HEK293 (cell line): ENCODE measurements around the gene CBR1.

ENCODE experiments used
- KLF16 ChIP-seq: fragments of 450-650 bp; formaldehyde crosslinking; IDR thresholded peaks from 2 replicates; pipeline ENCODE4 v1.5.1; 2017; ENCODE audit warnings: missing biosample characterization, missing genetic modification characterization
- ZNF664 ChIP-seq: fragments of 450-650 bp; formaldehyde crosslinking; IDR thresholded peaks from 2 replicates; pipeline ENCODE4 v1.5.1; 2016; ENCODE audit warnings: missing biosample characterization, missing genetic modification characterization
- TF ChIP-seq, protein P1 (sequence below): fragments of 450-650 bp; formaldehyde crosslinking; IDR thresholded peaks from 2 replicates; pipeline ENCODE4 v1.5.1; 2016; ENCODE audit warnings: missing biosample characterization, missing genetic modification characterization

DNA sequence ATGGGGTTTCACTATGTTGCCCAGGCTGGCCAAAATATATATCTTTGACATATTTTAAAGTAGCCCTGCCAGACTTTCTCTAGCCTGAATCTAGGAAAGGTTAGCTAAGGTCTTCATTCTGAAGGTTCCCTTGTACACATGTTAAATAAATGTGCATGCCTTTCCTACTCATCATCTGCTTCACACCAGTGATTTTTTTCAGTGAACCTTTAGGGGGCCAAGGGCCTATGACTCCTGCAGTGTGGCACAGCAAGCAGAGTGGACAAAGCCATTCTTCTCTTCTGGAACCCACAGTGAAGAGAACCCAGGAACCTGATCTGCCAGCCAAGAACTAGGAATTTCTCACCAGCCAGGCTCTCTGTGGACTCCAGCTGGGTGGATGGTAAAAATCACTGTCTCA is 22.9 kb downstream of the CBR1 start:
- TF ChIP-seq, protein P1, sequence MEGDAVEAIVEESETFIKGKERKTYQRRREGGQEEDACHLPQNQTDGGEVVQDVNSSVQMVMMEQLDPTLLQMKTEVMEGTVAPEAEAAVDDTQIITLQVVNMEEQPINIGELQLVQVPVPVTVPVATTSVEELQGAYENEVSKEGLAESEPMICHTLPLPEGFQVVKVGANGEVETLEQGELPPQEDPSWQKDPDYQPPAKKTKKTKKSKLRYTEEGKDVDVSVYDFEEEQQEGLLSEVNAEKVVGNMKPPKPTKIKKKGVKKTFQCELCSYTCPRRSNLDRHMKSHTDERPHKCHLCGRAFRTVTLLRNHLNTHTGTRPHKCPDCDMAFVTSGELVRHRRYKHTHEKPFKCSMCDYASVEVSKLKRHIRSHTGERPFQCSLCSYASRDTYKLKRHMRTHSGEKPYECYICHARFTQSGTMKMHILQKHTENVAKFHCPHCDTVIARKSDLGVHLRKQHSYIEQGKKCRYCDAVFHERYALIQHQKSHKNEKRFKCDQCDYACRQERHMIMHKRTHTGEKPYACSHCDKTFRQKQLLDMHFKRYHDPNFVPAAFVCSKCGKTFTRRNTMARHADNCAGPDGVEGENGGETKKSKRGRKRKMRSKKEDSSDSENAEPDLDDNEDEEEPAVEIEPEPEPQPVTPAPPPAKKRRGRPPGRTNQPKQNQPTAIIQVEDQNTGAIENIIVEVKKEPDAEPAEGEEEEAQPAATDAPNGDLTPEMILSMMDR (tag by site-specific recombination) = no peak
- TF ChIP-seq KLF16 (no peak), ZNF664 (tag by site-specific recombination) (no peak)
